ENCODE data around the gene VWA5B1.

The VWA5B1 gene

GRCh38 chr1:20322081-20322824, 31.6 kb downstream of the VWA5B1 start:
- DNase-seq: no peak

GRCh38 chr1:20322825-20323612, 32.3 kb downstream of the VWA5B1 start:
- ATAC-seq: peak; percentile 68
- peak; percentile 18 for DNase-seq

More at GRCh38 chr1:20322081-20322824, 31.6 kb downstream of the VWA5B1 start:
- no peak for ATAC-seq

DNA sequence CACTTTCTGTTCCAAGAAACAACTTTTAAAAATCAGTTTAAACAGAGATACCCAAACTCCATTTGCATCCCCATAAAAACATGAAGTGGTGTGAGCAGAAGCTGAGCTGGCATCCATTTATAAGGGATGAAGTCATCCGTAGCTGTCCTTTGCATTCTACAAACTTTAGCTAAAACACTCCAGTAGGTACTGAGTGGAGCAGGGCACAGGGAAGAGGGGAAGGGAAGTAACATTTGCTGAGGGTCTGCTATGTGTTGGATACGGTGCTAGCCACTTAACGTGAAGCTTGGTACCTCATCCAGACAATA, 32.9 kb downstream of the VWA5B1 start:
- no peak for DNase-seq
- no peak for ATAC-seq

DNA sequence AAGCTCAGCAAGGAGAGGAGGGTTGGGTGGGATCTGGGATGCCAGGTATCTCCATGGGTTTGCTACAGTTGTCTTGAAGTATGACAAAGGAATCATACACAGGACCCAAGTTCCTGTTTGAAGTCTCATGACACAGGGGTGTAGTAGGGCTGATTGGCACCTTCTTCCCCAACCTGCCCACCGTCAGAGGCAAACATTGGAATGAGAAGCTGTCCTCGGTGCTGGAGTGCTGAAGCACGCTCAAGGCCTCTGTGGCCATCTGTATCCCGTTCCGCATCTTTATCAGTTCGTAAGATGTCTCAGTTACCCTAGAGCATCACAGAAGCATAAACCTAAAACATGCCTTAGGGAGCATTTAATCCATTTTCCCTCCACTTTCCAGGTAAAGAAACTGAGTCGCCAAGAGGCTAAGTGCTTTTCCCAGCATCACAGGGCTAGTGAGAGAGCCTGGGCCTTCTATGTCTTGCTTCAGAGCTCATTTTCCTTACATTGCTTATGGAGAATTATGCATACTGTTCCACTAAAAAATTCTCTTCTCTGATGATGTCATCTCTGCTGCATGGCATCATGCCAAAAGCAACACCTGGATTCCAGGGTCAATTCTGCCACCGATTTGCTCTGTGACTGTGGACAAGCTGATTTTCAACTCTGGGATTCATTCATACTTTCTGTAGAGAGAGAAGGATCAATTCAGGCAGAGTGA, 34.2 kb downstream of the VWA5B1 start:
- DNase-seq (no peak), ATAC-seq (no peak)

DNA sequence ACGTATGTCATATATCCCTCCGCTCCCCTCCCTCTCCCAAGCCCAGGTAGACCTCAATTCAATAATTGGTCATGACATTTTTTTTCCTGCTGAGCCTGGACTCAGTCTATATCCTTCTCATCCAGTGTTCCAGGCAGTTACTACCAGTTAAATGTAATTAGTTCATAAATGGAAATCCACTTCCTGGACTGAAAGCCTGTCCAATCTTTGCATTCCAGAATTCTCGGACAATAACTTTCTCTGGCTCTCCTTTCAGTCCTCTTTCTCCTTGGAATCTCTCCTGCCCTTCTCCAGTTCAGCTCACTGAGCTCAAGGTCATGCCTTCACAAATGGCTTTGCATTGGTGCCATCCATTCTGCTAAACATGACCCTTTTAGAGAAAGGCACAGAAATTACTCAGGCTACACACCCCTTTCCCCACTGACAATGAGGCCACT, 34.8 kb downstream of the VWA5B1 start:
- no peak for ATAC-seq

GRCh38 chr1:20325844-20326420, 35.3 kb downstream of the VWA5B1 start:
- DNase-seq (no peak), ATAC-seq (no peak)

More for the DNA sequence above, 34.8 kb downstream of the VWA5B1 start:
- no peak for DNase-seq

GRCh38 chr1:20327467-20327866, 36.8 kb downstream of the VWA5B1 start:
- ATAC-seq (no peak), DNase-seq (no peak)

GRCh38 chr1:20328201-20328600, 37.5 kb downstream of the VWA5B1 start:
- no peak for ATAC-seq
- no peak for DNase-seq

DNA sequence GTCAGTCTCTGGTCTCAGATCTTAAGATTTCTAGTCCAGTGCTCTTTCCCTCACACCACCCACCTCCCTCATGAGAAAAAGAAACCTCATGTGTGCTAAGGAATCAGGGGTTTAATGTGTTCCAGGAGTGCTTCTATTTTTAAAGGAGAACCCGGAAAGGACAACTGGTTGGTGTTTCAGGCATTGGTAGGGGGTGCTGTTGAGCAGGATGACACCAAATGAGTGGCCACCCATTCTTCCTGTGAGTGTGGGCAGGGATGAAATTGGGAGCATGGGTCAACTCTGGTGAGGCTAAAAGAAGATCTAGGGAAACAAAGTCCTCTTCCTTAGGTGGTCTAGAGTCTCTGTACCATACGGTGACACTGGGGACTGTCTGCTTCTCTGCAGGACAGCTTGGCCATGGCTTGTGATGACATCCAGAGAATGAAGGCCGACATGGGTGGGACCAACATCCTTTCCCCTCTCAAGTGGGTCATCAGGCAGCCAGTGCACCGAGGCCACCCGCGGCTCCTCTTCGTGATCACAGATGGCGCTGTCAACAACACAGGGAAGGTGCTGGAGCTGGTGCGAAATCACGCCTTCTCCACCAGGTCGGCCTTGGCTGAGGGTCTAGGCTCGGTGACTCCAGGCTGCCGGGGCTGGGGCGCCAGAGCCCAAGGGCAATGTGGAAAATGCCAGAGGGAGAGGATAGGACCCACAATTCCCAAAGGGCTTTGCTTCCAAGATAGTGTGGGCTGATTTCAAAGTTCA, 39.3 kb downstream of the VWA5B1 start:
- ATAC-seq: no peak

DNA sequence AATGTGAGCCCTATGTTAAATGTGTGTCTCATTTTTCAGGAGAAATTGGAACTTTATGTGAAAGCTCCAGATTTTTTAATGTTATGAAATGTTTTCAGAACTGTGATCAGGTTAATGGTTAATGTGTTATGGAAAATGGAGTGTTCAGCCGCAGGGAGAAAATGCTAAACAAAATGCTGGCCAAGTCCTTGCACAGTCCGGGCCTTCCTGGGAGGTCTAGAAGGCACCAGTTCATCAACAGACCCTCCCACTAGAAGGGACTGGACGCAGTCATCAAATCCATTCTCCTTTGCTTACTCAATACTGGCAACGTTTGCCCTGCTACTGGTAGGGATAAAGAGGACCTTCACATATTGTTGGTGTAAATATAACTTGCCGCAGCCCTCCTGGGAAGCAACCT, 43.4 kb downstream of the VWA5B1 start:
- no peak for DNase-seq
- no peak for ATAC-seq

More for the DNA sequence above, 39.3 kb downstream of the VWA5B1 start:
- no peak for DNase-seq

DNA sequence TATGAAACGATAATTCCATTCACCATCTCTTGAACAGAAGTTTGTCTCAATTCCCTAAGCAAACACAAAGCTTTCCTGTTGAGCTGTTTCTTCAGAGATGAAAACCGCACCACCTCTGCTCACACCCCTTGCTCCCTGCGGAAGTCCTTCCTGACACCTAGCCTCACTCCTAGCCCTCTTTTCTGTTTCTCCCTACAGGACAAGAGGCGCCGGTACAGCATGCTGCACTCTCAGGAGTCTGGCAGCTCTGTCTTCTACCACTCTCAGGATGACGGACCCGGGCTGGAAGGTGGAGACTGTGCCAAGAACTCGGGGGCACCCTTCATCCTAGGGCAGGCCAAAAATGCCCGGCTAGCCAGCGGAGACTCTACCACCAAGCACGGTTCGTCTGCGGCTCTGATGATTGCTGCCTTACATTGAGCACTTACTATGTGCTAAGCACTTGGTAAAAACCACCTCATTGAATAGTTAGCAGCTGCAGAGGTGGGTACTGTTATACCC, 45.5 kb downstream of the VWA5B1 start:
- ATAC-seq: no peak

DNA sequence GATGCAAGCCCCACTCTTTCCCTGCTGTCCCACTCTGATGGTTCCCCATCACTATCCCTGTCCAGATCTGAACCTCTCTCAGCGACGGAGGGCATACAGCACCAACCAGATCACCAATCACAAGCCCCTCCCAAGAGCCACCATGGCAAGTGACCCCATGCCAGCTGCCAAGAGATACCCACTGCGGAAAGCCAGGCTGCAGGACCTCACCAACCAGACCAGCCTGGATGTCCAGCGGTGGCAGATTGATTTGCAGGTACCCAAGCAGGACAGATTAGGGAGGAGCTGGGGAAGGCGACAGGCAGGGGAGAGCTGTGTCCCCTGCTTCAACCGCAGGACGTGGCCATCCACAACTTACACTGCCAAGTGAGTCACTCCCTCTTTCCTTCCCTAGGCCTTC, 46.9 kb downstream of the VWA5B1 start:
- no peak for ATAC-seq
- no peak for DNase-seq

More for the DNA sequence above, 45.5 kb downstream of the VWA5B1 start:
- DNase-seq: no peak

DNA sequence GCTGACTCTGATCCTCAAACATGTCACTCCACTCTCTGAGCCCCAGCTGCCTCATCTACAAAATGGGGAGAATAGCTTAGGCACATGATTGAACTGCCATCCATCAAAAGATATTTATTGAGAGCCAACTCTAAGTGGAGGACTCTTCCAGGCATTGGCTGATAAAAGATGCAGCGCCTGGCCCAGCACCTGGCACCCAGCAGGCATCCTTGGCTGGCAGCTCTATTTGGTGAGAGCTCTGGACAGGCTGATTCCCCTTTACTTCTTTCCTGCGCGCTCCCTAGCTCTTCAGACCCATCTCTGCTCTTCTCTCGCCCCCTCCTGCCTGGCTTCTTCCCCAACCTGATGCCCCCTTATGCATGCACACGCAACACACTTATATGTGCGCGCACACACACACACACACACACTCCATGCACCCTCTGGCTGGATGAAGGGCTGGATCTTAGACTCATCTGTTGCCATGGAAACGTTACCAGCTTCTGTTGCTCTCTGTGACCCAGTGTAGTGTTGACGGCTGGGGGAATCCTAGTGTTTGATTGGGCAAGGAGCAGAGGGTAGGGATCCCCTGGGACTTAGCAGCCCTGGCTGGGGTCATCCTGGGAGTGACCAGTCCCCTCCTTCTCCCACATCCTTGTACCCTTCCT, 49.3 kb downstream of the VWA5B1 start:
- no peak for ATAC-seq
- DNase-seq: no peak

DNA sequence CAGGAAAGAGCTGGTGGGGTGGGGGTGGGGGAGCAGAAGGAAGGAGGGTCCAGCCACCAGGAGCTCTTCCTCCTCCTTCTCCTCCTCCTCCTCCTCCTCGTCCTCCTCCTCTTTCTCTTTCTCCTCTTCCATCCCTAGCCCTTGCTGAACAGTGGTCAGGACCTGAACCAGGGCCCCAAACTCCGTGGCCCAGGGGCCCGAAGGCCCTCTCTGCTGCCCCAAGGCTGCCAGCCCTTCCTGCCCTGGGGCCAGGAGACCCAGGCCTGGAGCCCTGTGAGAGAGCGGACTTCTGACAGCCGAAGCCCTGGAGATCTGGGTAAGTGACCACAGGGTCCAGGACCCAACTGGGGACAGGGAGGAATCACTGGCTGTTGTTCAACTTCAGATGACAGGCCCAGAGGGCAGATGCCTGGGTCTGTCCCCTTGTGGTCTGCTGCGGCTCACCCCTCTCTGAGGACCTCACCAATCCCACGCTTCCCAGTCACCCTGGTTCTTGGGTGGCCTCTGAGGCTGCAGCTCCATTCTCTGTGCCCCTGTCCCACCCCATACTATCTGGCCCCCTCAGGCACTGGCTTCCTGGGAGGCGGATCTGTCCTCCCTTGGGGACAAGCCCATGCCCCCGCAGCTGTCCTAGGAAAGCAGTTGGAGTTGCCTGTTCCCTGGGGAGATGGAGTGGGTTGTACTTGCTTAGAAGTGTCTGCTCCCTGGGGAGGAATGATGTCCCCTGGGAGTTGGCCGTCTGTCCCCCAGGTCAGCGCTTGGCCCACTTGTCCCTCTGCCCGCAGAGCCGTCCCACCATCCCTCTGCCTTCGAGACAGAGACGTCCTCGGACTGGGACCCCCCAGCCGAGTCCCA, 51.8 kb downstream of the VWA5B1 start:
- ATAC-seq (no peak), DNase-seq (no peak)

DNA sequence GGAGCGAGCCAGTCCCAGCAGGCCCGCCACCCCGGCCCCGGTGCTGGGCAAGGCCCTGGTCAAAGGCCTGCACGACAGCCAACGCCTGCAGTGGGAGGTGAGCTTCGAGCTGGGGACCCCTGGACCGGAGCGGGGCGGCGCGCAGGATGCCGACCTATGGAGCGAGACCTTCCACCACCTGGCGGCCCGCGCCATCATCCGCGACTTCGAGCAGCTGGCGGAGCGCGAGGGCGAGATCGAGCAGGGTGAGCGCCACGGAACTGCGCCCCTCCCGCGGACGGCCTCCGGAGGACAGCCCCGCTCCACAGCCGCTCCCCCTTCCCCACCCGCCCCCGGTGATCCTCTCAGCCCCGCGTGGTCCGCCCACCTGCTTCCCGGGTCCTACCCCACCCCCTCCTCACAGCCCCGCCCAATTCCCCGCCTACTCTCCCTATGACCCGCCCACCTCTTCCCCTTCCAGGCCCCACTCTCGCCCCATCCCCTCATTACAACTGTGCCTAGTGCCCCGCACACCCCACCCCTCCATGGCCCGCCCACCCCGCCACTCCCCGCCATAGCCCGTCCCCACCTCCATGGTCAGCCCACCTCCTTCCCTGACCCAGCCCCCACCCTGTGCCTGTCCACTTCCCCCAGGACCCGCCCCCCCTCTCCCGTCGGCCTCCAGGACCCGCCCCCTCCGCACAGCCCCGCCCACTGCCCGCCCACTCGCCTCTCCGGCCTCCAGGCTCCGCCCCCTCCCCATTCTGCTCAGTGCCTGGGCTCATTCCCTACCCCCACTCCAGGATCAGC, 52.7 kb downstream of the VWA5B1 start:
- peak; percentile 34 for DNase-seq
- no peak for ATAC-seq

GRCh38 chr1:20343938-20344302, 53.2 kb downstream of the VWA5B1 start:
- ATAC-seq (no peak), DNase-seq (no peak)

DNA sequence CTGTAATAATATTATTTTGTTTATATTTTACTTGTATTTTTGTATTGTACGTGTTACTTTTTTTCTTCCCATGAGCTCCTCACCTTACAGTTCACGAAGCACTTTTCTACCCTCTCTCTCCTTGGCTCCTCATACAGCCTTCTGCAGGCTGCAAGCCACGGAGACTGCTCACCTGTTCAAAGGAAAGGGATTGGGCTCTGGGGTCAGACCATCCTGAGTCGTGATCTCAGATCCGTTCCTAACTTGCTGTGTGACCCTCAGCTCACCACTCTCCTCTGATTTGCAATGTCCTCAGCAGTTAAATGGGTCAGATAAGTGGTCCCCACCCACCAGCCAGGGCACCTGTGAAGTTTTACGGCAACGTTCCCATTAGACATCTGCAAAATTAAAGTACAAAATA, 54.1 kb downstream of the VWA5B1 start:
- ATAC-seq (no peak), DNase-seq (no peak)

DNA sequence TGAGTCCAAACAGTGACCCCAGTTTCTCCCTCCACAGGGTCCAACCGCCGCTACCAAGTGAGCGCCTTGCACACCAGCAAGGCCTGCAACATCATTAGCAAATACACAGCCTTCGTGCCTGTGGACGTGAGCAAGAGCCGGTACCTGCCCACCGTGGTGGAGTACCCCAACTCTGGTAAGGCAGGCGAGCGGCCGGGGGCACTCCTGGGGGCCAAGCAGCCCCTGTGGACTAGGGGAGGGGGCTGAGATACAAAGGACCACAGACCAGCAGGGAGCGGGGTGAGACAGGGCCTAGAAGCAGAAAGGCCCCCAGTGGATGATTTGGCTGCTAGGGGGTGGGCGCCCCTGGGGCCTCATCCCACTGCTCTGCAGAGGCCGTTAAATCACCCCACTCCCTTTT, 54.7 kb downstream of the VWA5B1 start:
- DNase-seq: no peak
- ATAC-seq: no peak

GRCh38 chr1:20346433-20346832, 55.8 kb downstream of the VWA5B1 start:
- no peak for DNase-seq
- ATAC-seq: no peak
